GM12891 (cell line): ENCODE results near the gene CMTM7.

Experiments
- POLR2A ChIP-seq: IDR thresholded peaks from 2 replicates; pipeline ENCODE4 v1.6.1; 2011; ENCODE audit warnings: low read depth, low read length, control low read depth
- POLR2AphosphoS5 ChIP-seq: IDR thresholded peaks from 2 replicates; pipeline ENCODE4 v1.6.1; 2011; ENCODE audit warnings: low read depth, low read length, control low read depth
- POU2F2 ChIP-seq: IDR thresholded peaks from 2 replicates; pipeline ENCODE4 v1.6.1; 2011; ENCODE audit warnings: low read depth, mild to moderate bottlenecking, control low read depth, low read length, moderate library complexity
- SPI1 ChIP-seq: IDR thresholded peaks from 2 replicates; pipeline ENCODE4 v1.6.1; 2011; ENCODE audit warnings: low read depth, low read length, control low read depth
- TAF1 ChIP-seq: IDR thresholded peaks from 2 replicates; pipeline ENCODE4 v1.6.1; 2011; ENCODE audit warnings: low read depth, low read length, control low read depth

- TF ChIP-seq POLR2A (no peak), POLR2AphosphoS5 (no peak), POU2F2 (no peak), TAF1 (no peak), SPI1 (no peak)
Measured at GRCh38 chr3:32424581-32425250, 33.1 kb downstream of the CMTM7 start.
